Ishikawa (cell line): ENCODE data around the gene OR14A2.

Experiments used
- CEBPB ChIP-seq: IDR thresholded peaks from 2 replicates; pipeline ENCODE4 v1.6.1; 2012
- CREB1 ChIP-seq: IDR thresholded peaks from 2 replicates; pipeline ENCODE4 v1.6.1; 2012; ENCODE audit warnings: low read depth
- EGR1 ChIP-seq: IDR thresholded peaks from 2 replicates; pipeline ENCODE4 v1.6.1; 2012
- EP300 ChIP-seq: IDR thresholded peaks from 2 replicates; pipeline ENCODE4 v1.6.1; 2012; ENCODE audit warnings: borderline replicate concordance
- FOXM1 ChIP-seq: IDR thresholded peaks from 2 replicates; pipeline ENCODE4 v1.6.1; 2012; ENCODE audit warnings: low read depth, borderline replicate concordance
- NFIC ChIP-seq: IDR thresholded peaks from 2 replicates; pipeline ENCODE4 v1.6.1; 2012
- RAD21 ChIP-seq: IDR thresholded peaks from 2 replicates; pipeline ENCODE4 v1.6.1; 2012; ENCODE audit warnings: low read depth
- TAF1 ChIP-seq: IDR thresholded peaks from 2 replicates; pipeline ENCODE4 v1.6.1; 2012; ENCODE audit warnings: low read depth, mild to moderate bottlenecking
- TCF12 ChIP-seq: IDR thresholded peaks from 2 replicates; pipeline ENCODE4 v1.6.1; 2012; ENCODE audit warnings: low read depth
- TEAD4 ChIP-seq: IDR thresholded peaks from 2 replicates; pipeline ENCODE4 v1.6.1; 2012
- YY1 ChIP-seq: IDR thresholded peaks from 2 replicates; pipeline ENCODE4 v1.6.1; 2012; ENCODE audit warnings: low read depth
- ZBTB7A ChIP-seq: IDR thresholded peaks from 2 replicates; pipeline ENCODE4 v1.6.1; 2012; ENCODE audit warnings: low read depth
- TF ChIP-seq, protein P1 (sequence below): IDR thresholded peaks from 2 replicates; pipeline ENCODE4 v1.6.1; 2012
- TF ChIP-seq, protein P2 (sequence below): IDR thresholded peaks from 2 replicates; pipeline ENCODE4 v1.6.1; 2012
- TF ChIP-seq, protein P3 (sequence below): IDR thresholded peaks from 2 replicates; pipeline ENCODE4 v1.6.1; 2012; ENCODE audit warnings: low read depth, mild to moderate bottlenecking

OR14A2 gene

DNA sequence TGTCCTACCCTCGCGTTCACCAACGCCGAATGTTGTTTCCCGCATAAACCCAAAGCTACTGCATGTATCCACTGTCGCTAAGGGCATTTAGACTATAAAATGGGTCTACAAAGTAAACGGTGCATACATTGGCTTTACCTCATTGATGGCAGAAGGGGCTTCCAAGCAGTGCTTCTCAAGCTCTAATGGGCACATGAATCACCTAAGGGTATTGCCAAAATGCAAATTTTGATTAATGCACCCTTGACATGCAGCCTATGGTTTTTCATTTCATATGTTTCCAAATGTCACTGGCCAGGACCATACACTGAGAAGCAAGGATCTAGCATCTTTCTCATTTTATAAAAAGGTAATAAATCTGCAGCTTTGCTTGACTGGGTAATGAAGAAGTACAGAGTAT lies 34.2 kb downstream of the OR14A2 start:
- TF ChIP-seq TAF1 (no peak), YY1 (no peak)

DNA sequence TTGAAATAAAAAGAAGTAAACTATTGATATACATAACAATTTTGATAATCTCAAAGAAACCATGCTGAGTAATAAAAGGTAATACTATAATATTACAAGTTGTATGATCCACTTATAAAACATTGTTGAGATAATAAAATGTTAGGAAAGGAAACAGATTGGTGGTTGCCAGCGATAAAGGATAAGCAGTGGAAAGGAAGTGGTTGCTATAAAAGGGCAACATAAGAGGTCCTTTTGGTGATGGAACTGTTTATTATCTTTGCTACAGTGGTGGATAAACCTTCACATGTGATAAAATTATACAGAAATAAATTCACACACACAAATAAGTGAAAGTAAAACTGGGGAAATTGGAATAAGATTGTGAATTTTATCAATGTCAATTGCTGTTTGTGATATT lies 46.6 kb downstream of the OR14A2 start:
- no peak for TF ChIP-seq TAF1
- TF ChIP-seq ZBTB7A, result no peak
- TF ChIP-seq FOXM1, result no peak
- TF ChIP-seq, protein P1, sequence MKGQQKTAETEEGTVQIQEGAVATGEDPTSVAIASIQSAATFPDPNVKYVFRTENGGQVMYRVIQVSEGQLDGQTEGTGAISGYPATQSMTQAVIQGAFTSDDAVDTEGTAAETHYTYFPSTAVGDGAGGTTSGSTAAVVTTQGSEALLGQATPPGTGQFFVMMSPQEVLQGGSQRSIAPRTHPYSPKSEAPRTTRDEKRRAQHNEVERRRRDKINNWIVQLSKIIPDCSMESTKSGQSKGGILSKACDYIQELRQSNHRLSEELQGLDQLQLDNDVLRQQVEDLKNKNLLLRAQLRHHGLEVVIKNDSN, result no peak
- no peak for TF ChIP-seq RAD21
- TF ChIP-seq, protein P2, sequence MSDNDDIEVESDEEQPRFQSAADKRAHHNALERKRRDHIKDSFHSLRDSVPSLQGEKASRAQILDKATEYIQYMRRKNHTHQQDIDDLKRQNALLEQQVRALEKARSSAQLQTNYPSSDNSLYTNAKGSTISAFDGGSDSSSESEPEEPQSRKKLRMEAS, result no peak
- no peak for TF ChIP-seq EP300
- TF ChIP-seq CEBPB, result no peak
- no peak for TF ChIP-seq TCF12
- TF ChIP-seq EGR1, result no peak
- TF ChIP-seq NFIC, result no peak

DNA sequence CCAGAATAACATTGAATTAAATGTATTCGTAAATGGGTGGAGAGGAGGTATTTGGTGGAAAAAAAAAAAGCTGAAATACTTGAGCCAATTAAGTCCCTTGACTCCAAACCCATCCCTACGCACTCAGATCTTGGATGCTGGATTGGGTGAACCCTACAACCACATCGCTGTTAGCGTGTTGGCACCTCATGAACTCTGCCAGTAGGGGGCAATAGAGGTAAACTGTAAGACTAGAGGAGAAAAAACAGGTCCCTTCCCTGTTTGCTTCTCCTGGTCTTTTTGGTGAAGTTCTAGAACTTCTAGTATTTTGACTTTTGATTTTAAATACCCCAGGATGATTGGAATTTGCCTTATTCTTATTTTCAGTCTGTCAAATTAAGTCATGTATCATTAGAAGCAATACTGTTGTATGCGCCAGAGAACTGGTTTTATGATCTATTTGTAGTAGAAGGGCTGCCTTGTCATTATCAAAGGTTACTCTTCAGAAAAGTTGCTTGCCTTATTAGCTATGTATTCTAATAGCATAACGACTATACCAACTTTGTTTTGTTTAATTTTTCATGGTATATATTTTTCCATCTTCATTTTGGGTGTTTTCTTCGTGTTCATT lies 66.5 kb downstream of the OR14A2 start:
- TF ChIP-seq ZBTB7A, result no peak
- TF ChIP-seq YY1, result no peak
- peak; percentile 70 for TF ChIP-seq RAD21
- TF ChIP-seq, protein P2, result no peak

DNA sequence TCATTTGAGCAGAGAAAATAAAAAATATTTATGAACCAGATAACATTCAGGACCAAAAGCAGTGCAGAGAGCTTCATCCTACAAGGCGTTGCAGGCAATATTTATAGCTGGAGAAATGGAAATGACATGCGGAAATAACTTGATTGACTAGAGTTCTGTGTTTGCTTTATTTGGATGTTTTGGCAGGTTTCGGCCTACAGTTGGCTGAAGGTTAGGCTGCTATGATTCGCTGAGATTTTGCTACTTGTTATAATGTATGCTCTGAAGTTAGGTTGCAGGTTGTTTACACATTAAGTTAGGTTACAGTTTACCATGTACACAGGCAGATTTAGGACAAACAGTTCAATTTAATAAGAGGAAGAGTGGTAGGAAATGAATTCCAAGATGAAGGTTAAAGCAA lies 67.8 kb downstream of the OR14A2 start:
- no peak for TF ChIP-seq YY1
- TF ChIP-seq TEAD4, result no peak
- TF ChIP-seq, protein P1, result no peak
- TF ChIP-seq CREB1, result no peak
- TF ChIP-seq CEBPB, result no peak
- TF ChIP-seq RAD21, result no peak
- TF ChIP-seq, protein P3, sequence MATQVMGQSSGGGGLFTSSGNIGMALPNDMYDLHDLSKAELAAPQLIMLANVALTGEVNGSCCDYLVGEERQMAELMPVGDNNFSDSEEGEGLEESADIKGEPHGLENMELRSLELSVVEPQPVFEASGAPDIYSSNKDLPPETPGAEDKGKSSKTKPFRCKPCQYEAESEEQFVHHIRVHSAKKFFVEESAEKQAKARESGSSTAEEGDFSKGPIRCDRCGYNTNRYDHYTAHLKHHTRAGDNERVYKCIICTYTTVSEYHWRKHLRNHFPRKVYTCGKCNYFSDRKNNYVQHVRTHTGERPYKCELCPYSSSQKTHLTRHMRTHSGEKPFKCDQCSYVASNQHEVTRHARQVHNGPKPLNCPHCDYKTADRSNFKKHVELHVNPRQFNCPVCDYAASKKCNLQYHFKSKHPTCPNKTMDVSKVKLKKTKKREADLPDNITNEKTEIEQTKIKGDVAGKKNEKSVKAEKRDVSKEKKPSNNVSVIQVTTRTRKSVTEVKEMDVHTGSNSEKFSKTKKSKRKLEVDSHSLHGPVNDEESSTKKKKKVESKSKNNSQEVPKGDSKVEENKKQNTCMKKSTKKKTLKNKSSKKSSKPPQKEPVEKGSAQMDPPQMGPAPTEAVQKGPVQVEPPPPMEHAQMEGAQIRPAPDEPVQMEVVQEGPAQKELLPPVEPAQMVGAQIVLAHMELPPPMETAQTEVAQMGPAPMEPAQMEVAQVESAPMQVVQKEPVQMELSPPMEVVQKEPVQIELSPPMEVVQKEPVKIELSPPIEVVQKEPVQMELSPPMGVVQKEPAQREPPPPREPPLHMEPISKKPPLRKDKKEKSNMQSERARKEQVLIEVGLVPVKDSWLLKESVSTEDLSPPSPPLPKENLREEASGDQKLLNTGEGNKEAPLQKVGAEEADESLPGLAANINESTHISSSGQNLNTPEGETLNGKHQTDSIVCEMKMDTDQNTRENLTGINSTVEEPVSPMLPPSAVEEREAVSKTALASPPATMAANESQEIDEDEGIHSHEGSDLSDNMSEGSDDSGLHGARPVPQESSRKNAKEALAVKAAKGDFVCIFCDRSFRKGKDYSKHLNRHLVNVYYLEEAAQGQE, result no peak
- TF ChIP-seq, protein P2, result no peak
- no peak for TF ChIP-seq TAF1
- no peak for TF ChIP-seq NFIC

DNA sequence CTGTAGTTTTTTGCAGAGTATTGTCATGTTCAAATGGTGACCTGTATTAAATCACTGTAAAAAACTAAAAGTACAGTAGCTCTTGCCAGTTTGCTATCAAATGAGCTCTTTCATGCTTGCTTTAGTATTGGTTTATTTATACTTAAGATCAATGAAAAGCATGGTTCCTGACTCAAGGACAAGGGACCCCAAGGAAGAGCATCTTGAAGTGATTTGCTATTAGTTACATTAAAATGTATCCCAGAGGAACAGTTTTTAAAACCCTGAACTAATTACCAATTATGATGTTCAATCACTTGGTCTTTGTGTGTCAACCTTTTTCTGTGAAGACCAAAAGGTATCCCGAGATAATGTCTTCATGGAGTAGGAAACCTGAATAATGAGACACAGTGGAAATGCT lies 68.3 kb downstream of the OR14A2 start, which contains the start of gene OR13G1:
OR13G1 (minus strand) TSS at position 101 of the 400 bp plus-strand sequence. CDS start 6,698 bp downstream, outside the sequence.
- TF ChIP-seq EP300 (no peak), CREB1 (no peak)
